ENCODE results near the gene DLEU7.

Gene DLEU7

GRCh38 chr13:50842251-50842989 is 1.1 kb downstream of the DLEU7 start:
- DNase-seq = no peak

GRCh38 chr13:50841786-50842185 is 1.7 kb downstream of the DLEU7 start:
- no peak for DNase-seq

- no peak for DNase-seq
Measured at GRCh38 chr13:50840284-50840683, 3.2 kb downstream of the DLEU7 start.

GRCh38 chr13:50839828-50840227 is 3.7 kb downstream of the DLEU7 start:
- DNase-seq = no peak

- DNase-seq = no peak
Measured at GRCh38 chr13:50838701-50839100, 4.8 kb downstream of the DLEU7 start.

GRCh38 chr13:50838031-50838430 is 5.5 kb downstream of the DLEU7 start:
- no peak for DNase-seq

GRCh38 chr13:50831512-50831911 is 12.0 kb downstream of the DLEU7 start:
- DNase-seq = no peak

GRCh38 chr13:50829896-50830295 is 13.6 kb downstream of the DLEU7 start:
- DNase-seq = no peak

GRCh38 chr13:50829226-50829625 is 14.3 kb downstream of the DLEU7 start:
- no peak for DNase-seq

GRCh38 chr13:50826035-50826434 is 17.5 kb downstream of the DLEU7 start:
- no peak for DNase-seq

GRCh38 chr13:50812242-50812641 is 31.2 kb downstream of the DLEU7 start:
- peak; percentile 18 for DNase-seq

- peak; percentile 66 for DNase-seq
Measured at GRCh38 chr13:50810998-50811397, 32.5 kb downstream of the DLEU7 start.

GRCh38 chr13:50810468-50810867 is 33.0 kb downstream of the DLEU7 start:
- DNase-seq = no peak

GRCh38 chr13:50809133-50810090 is 34.1 kb downstream of the DLEU7 start:
- no peak for DNase-seq

- peak; percentile 51 for DNase-seq
Measured at GRCh38 chr13:50805805-50806204, 37.7 kb downstream of the DLEU7 start.

GRCh38 chr13:50801087-50801931 is 42.2 kb downstream of the DLEU7 start:
- DNase-seq = peak; percentile 88

GRCh38 chr13:50800091-50800739 is 43.3 kb downstream of the DLEU7 start:
- DNase-seq = no peak

- peak; percentile 20 for DNase-seq
Measured at GRCh38 chr13:50798923-50799322, 44.6 kb downstream of the DLEU7 start.

GRCh38 chr13:50797091-50797490 is 46.4 kb downstream of the DLEU7 start:
- DNase-seq = no peak

GRCh38 chr13:50796463-50796862 is 47.0 kb downstream of the DLEU7 start:
- no peak for DNase-seq

- peak; percentile 55 for DNase-seq
Measured at GRCh38 chr13:50794226-50794625, 49.3 kb downstream of the DLEU7 start.

- no peak for DNase-seq
Measured at GRCh38 chr13:50793026-50793425, 50.5 kb downstream of the DLEU7 start.
